OCI-LY3 (cell line): ENCODE measurements around the gene CD200R1L.
"Not testable (repeated sequence)": the region's sequence is repeated elsewhere in the genome, so short reads cannot be mapped to it uniquely, and the experiment has no call there.

Source experiments
- EZH2phosphoT487 ChIP-seq: fragments of 200-600 bp; shearing (Covaris generic); IDR thresholded peaks from 2 replicates; pipeline ENCODE4 v1.6.1; 2018; ENCODE audit warnings: antibody characterized with exemption, mixed run types, low read depth
- TF ChIP-seq, protein P1 (sequence below): fragments of 200-600, 300-600 bp; sonication (generic); IDR thresholded peaks from 2 replicates; pipeline ENCODE4 v1.5.1; 2014; ENCODE audit warnings: antibody characterized with exemption, low read length, low read depth

- TF ChIP-seq, protein P1, sequence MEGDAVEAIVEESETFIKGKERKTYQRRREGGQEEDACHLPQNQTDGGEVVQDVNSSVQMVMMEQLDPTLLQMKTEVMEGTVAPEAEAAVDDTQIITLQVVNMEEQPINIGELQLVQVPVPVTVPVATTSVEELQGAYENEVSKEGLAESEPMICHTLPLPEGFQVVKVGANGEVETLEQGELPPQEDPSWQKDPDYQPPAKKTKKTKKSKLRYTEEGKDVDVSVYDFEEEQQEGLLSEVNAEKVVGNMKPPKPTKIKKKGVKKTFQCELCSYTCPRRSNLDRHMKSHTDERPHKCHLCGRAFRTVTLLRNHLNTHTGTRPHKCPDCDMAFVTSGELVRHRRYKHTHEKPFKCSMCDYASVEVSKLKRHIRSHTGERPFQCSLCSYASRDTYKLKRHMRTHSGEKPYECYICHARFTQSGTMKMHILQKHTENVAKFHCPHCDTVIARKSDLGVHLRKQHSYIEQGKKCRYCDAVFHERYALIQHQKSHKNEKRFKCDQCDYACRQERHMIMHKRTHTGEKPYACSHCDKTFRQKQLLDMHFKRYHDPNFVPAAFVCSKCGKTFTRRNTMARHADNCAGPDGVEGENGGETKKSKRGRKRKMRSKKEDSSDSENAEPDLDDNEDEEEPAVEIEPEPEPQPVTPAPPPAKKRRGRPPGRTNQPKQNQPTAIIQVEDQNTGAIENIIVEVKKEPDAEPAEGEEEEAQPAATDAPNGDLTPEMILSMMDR: not testable (repeated sequence)
- not testable (repeated sequence) for TF ChIP-seq EZH2phosphoT487
Measured at GRCh38 chr3:112855074-112855473, 8.4 kb upstream of the CD200R1L start.
